Measurements from ENCODE around the gene MIPEP. TPM values are rescaled to one million over a fixed set of nuclear protein-coding genes. Genes with fewer than 3 reads are reported as not detected.

The MIPEP gene
- total and polyA plus RNA-seq, 10 of the 15 experiments (the other 5 are each of a cell fraction or from before 2014, with no cell fraction given), result 15.6 to 56.2 (median 29.8) TPM

- no peaks in the 10 kb centered on the region for H3K79me2 ChIP-seq (ENCODE audit: control insufficient read depth, insufficient read depth, low read length)
- no peak overlapping the region; the same call in 1 of the 2 replicates for H2AFZ ChIP-seq (ENCODE audit: control insufficient read depth, low read depth, low read length)
- peaks cover 8% of the 10 kb centered on the region for H3K4me1 ChIP-seq (ENCODE audit: control insufficient read depth, insufficient read depth, low read length)
- peaks cover 5% of the 10 kb centered on the region; the same call in 2 of the 3 replicates for H3K9me3 ChIP-seq (replicated peaks; ENCODE audit: control insufficient read depth, insufficient read depth, low read length)
- no peak overlapping the region for H3K27ac ChIP-seq (ENCODE audit: control insufficient read depth, insufficient read depth)
- ChIA-PET SMC1A (ENCODE audit: uncharacterized antibody, unreplicated experiment) (interaction anchor here (0.9 to 3.2 kb wide), 3 partner anchors 129 to 174 kb away, joined by 3 to 10 read pairs (median 3); partner anchors contain the start of gene MIPEP), CTCF (interaction anchor here (1.2 to 2.8 kb wide), 4 partner anchors 130 to 174 kb away, joined by 4 to 11 read pairs (median 5); partner anchors contain the start of gene MIPEP), RAD21 (ENCODE audit: unreplicated experiment) (interaction anchor here (0.6 to 1.9 kb wide), 3 partner anchors 63 to 173 kb away, joined by 3 to 5 read pairs (median 3); partner anchors contain the start of gene MIPEP), POLR2A (no interaction called here)
- DNase-seq (ENCODE audit: low read depth, low spot score) (no peak), FAIRE-seq (no peak), ATAC-seq (peak; percentile 40)
- no peak overlapping the region for H3K4me2 ChIP-seq (ENCODE audit: control insufficient read depth, insufficient read depth)
- intact Hi-C loops (cut with micrococcal nuclease; ENCODE audit: unreplicated experiment) (loop anchor here (2.0 kb wide), 1 partner anchor 155 kb away; no protein-coding TSS in a partner anchor), in situ Hi-C loops (cut with MboI) (no loop called here)
- 61% methylated on average over 11 of the region's 11 CpGs for WGBS (ENCODE audit: insufficient coverage, insufficient replicate concordance, low lambda C conversion rate, missing lambda C conversion rate)
- TF ChIP-seq CTCF (IDR thresholded peaks at IDR 0.05 in 2 of 3, conservative IDR thresholded peaks at IDR 0.05 in 1 of 3; ENCODE audit: control insufficient read depth in 2 of 3, extremely low read depth in 1 of 3, insufficient read depth in 1 of 3, low read depth in 3 of 3, low read length in 3 of 3), result peak; percentile 17 to 46 (median 38); a peak in 3 of 6 replicates
- peak; percentile 47 for TF ChIP-seq SMC3 (IDR thresholded peaks at IDR 0.05; ENCODE audit: borderline replicate concordance, low read length)
- no peak for TF ChIP-seq CBFB (IDR thresholded peaks at IDR 0.05; ENCODE audit: low read depth)
- TF ChIP-seq RAD21 (IDR thresholded peaks at IDR 0.05; ENCODE audit: insufficient read depth, low read depth, low read length), result peak; percentile 56
- TF ChIP-seq EED (IDR thresholded peaks at IDR 0.05; ENCODE audit: low read depth), result no peak
- peak; percentile 57; the same call in 1 of the 2 replicates for TF ChIP-seq ZBTB33 (IDR thresholded peaks at IDR 0.05)
- no peaks in the 10 kb centered on the region for H3K36me3 ChIP-seq (ENCODE audit: control insufficient read depth in 2 of 2, insufficient read depth in 2 of 2, low read length in 1 of 2)
- no peaks in the 10 kb centered on the region for H4K20me1 ChIP-seq (ENCODE audit: control insufficient read depth, insufficient read depth)
- no TSS peak for BruUV-seq (replicated peaks)
- no peaks in the 10 kb centered on the region for H3K27me3 ChIP-seq (replicated peaks in 1 of 2; ENCODE audit: control insufficient read depth in 2 of 2, insufficient read depth in 2 of 2, low read length in 1 of 2)
- no peak overlapping the region for H3K9ac ChIP-seq (ENCODE audit: control insufficient read depth, insufficient read depth, low read length)
- no peak overlapping the region for H3K4me3 ChIP-seq
Measured at GRCh38 chr13:23715762-23716235, 173.4 kb downstream of the MIPEP start.

Data from GM12878 (cell line).